NCI-H1436 (cell line): ENCODE results near the gene MROH2A.

Source experiments
- DNase-seq: peaks from one replicate; lab custom pipeline; 2025; lab: John Stamatoyannopoulos, UW

Gene MROH2A

GRCh38 chr2:233802132-233802815 is 24.1 kb downstream of the MROH2A start:
- no peak for DNase-seq

- DNase-seq: no peak
These were observed 25.3 kb downstream of the MROH2A start for GRCh38 chr2:233803292-233803911.

GRCh38 chr2:233803994-233804393 is 25.9 kb downstream of the MROH2A start:
- DNase-seq: no peak

- no peak for DNase-seq
These were observed 29.2 kb downstream of the MROH2A start for GRCh38 chr2:233807215-233807865.

- no peak for DNase-seq
These were observed 30.1 kb downstream of the MROH2A start for GRCh38 chr2:233807966-233808935.

GRCh38 chr2:233810385-233810784 is 32.3 kb downstream of the MROH2A start:
- DNase-seq: no peak

GRCh38 chr2:233811087-233811486 is 33.0 kb downstream of the MROH2A start:
- no peak for DNase-seq

GRCh38 chr2:233811732-233812131 is 33.6 kb downstream of the MROH2A start:
- no peak for DNase-seq

- DNase-seq: no peak
These were observed 35.3 kb downstream of the MROH2A start for GRCh38 chr2:233813236-233814055.

- no peak for DNase-seq
These were observed 36.1 kb downstream of the MROH2A start for GRCh38 chr2:233814056-233814835.

- DNase-seq: no peak
These were observed 37.7 kb downstream of the MROH2A start for GRCh38 chr2:233815861-233816260.

GRCh38 chr2:233816334-233816733 is 38.2 kb downstream of the MROH2A start:
- no peak for DNase-seq

GRCh38 chr2:233816771-233817170 is 38.6 kb downstream of the MROH2A start:
- DNase-seq: no peak

- DNase-seq: no peak
These were observed 39.3 kb downstream of the MROH2A start for GRCh38 chr2:233817361-233817911.

- no peak for DNase-seq
These were observed 40.0 kb downstream of the MROH2A start for GRCh38 chr2:233817995-233818638.

GRCh38 chr2:233818639-233819621 is 40.8 kb downstream of the MROH2A start:
- DNase-seq: no peak

- DNase-seq: no peak
These were observed 42.0 kb downstream of the MROH2A start for GRCh38 chr2:233819884-233820773.

GRCh38 chr2:233820774-233821105 is 42.6 kb downstream of the MROH2A start:
- no peak for DNase-seq
